D721Med (cell line): Measurements from ENCODE around the gene VPS36.

Experiments used
- DNase-seq: peaks from one replicate; pipeline ENCODE4 v3.0.0; 2011; ENCODE audit warnings: low spot score; ENCODE audit not compliant: insufficient read length
- FAIRE-seq: peaks from 2 replicates; lab custom pipeline; 2011; peaks lifted over from hg19 to GRCh38; lab: Jason Lieb, UNC
- TF ChIP-seq, protein P1 (sequence below): IDR thresholded peaks from 2 replicates; pipeline ENCODE4 v1.5.1; 2012; ENCODE audit warnings: mild to moderate bottlenecking, control low read depth; ENCODE audit not compliant: insufficient read depth; ENCODE audit errors: missing control alignments

Gene VPS36

DNA sequence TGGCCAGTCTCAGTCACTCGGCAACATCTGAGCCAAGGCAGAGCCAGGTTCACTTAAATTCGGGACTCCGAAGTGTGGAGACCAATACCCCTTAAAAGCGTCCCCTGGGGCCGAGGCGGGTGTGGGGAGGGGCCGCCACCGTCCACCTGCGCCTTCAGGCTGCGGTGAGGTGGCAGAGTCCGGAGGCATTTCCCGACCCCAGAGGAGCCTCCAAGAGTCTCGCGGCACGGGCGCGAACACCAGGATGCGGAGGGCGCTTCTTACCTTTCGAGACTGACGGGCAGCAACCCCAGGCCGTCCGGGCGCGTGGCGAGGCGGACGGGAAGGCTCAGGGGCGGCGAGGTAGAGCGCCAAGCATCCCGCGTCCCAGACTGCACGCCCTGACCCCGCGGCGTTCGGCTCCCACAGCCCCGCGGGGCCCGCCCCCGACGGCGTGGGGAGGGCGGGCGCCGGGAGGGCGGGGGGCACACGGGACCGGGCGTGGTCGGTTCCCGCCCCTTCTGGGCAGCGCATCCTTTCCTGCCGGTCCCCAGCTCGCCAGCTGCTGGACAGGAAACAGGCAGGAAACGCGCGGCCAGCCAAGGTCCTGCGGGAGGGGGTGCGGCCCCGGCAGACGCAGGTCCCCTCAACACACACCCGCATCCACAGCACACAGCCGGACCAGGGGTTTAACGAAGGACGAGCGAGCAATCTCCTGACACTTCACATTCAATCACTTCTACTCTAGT lies 44.5 kb downstream of the VPS36 start, which contains the start of gene THSD1:
TSS of gene THSD1 (minus strand) at position 406 of the 728 bp plus-strand sequence. CDS start 3,572 bp downstream, outside the sequence.
- TF ChIP-seq, protein P1, sequence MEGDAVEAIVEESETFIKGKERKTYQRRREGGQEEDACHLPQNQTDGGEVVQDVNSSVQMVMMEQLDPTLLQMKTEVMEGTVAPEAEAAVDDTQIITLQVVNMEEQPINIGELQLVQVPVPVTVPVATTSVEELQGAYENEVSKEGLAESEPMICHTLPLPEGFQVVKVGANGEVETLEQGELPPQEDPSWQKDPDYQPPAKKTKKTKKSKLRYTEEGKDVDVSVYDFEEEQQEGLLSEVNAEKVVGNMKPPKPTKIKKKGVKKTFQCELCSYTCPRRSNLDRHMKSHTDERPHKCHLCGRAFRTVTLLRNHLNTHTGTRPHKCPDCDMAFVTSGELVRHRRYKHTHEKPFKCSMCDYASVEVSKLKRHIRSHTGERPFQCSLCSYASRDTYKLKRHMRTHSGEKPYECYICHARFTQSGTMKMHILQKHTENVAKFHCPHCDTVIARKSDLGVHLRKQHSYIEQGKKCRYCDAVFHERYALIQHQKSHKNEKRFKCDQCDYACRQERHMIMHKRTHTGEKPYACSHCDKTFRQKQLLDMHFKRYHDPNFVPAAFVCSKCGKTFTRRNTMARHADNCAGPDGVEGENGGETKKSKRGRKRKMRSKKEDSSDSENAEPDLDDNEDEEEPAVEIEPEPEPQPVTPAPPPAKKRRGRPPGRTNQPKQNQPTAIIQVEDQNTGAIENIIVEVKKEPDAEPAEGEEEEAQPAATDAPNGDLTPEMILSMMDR: no peak
- no peak for FAIRE-seq
- DNase-seq: peak; percentile 34

DNA sequence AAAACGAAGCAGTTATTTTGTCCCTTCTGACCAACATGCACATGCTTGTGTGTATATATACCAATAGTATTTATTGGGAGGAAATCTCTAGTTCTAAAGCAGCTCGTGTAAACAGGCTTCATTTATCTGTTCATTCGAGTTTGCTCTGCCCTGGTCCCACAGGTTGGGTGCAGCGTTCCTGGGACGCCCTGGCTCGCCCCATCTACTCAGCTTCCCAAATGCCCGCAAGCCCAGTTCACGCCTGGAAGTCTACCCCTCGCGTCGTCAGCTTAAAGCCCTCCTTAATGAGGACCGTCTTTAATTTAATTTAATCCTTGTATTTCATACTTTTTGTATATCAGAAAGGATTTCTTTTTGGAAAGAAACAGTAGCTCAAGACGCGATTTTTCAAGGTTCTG lies 45.1 kb downstream of the VPS36 start:
- DNase-seq: no peak
- TF ChIP-seq, protein P1: no peak
- no peak for FAIRE-seq

DNA sequence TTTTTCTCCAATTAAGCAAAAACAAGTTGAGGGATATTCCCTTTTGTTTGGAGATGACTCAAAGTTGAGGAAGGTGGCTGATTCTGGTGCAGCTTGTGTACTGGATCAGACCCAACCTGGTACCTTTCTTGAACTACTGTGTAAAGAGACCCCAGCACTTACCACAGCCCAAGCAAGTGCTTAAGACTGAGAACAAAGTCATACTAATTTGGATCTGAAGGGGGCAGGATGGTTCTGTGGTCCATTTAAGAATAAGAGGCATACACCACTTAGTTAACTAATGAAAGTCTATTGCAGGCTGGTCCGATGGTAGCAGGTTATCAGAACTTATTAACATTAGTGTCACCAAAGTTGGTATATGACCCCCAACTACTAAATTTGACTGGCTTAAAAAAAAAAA lies 50.7 kb downstream of the VPS36 start:
- TF ChIP-seq, protein P1: peak; percentile 23
- no peak for DNase-seq
- FAIRE-seq: no peak

DNA sequence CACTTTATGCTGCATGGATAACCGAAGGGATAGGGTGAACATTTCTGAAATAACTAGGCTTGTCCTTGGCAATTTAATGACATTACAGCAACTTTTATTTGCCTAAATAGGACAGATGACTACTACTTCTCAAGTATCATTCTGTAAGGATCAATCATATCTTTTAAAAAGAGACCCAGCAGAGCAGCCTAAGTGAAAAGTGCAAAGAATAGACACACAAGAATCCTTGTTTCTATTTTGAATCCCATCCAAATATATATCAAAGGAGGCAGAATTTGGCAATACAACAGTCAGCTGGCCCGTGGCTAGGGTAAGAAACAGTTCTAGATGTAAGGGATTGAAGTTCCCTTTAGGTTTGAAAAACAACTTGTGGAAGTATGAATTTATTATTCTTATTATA lies 51.4 kb downstream of the VPS36 start:
- TF ChIP-seq, protein P1: no peak
- DNase-seq (no peak), FAIRE-seq (no peak)

DNA sequence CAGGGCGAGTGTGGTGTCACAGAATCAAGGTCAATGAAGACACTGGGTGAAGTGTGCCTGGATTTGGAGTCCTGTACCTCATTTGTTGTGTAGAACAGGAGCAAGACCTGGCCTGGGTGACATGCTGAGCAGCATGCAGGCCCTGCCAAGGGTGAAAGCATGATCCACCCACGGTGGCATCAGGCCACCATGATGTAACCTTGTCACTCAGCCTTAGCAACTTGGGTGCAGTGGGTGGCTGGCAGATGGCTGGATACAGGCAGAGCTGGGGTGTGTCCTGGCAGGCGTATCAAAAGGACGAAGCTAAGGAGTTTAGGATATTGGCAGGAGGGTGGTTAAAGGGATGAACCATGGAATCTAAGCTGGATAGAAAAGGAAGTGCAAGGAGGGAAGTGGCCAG lies 54.7 kb downstream of the VPS36 start:
- TF ChIP-seq, protein P1: no peak
- no peak for FAIRE-seq
- no peak for DNase-seq

DNA sequence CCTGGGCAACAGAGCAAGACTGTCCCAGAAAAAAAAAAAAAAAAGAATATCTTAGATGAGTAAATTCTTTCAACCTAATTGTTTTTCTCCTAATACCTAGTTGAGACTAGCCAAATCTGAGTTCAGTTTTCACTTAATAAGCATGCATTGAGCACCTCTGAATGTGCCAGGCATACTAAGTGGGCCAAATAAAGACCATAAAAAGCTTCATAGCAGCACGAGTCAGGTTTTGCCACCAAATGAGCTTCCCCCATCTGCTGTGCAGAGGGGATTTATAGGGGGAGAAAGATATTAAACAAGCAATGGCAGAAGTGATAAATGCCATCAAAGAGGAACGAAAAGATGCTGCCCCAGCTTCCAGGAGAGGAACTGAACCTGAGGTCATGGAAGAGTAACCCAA lies 55.8 kb downstream of the VPS36 start:
- no peak for FAIRE-seq
- TF ChIP-seq, protein P1: no peak
- no peak for DNase-seq
